Suprapubic skin (tissue), 3 donors: Measurements from ENCODE around the gene HELZ2.

Experiments
- CTCF ChIP-seq, 2 donors: fragments of 200-600 bp in 1 of 2; fragments of 450-650 bp in 1 of 2; sonication (generic) in 1 of 2; IDR thresholded peaks; one replicate each; pipeline ENCODE4 v1.5.1; 2016 to 2019; ENCODE audit warnings: antibody characterized with exemption in 2 of 2, mild to moderate bottlenecking in 1 of 2, moderate library complexity in 1 of 2
- POLR2A ChIP-seq, 2 donors: fragments of 450-650 bp; IDR thresholded peaks; one replicate each; pipeline ENCODE4 v1.6.1; 2017; ENCODE audit warnings: antibody characterized with exemption in 2 of 2, mild to moderate bottlenecking in 2 of 2, moderate library complexity in 2 of 2

GRCh38 chr20:63538204-63539091, 35.6 kb downstream of the HELZ2 start:
- TF ChIP-seq CTCF (IDR thresholded peaks at IDR 0.05), result no peak
- no peak for TF ChIP-seq POLR2A (IDR thresholded peaks at IDR 0.05)
